Bronchial epithelial cell (primary cell): ENCODE measurements around the gene CTU1. TPM values are rescaled to one million over a fixed set of nuclear protein-coding genes. Genes with fewer than 3 reads are reported as not detected.
A peak's percentile ranks its signal among the peaks of the same experiment; 100 is the strongest.

Source experiments
- DNase-seq: peaks from one replicate; pipeline ENCODE4 v3.0.0-alpha.2; 2010; ENCODE audit warnings: low read depth
- FAIRE-seq: peaks from 2 replicates; lab custom pipeline; 2011; peaks lifted over from hg19 to GRCh38; lab: Jason Lieb, UNC
- H3K27me3 ChIP-seq: 2 replicates; pipeline ENCODE4 v1.5.1; 2011; ENCODE audit warnings: low read length; ENCODE audit not compliant: control insufficient read depth, insufficient read depth
- H3K36me3 ChIP-seq: 2 replicates; pipeline ENCODE4 v1.5.1; 2011; ENCODE audit warnings: low read length; ENCODE audit not compliant: control insufficient read depth, insufficient read depth
- H3K4me3 ChIP-seq: 2 replicates; pipeline ENCODE4 v1.5.1; 2011; ENCODE audit warnings: mild to moderate bottlenecking, low read depth, low read length, control low read depth
- CTCF ChIP-seq: IDR thresholded peaks from 2 replicates; pipeline ENCODE4 v1.5.1; 2011; ENCODE audit warnings: mild to moderate bottlenecking, moderate library complexity, low read length, control low read depth, inconsistent platforms; ENCODE audit not compliant: insufficient read depth, severe bottlenecking
- total RNA-seq: library from RNA; depleted of rRNA; stranded (reverse); fragments of >200 nt; gene quantifications from 2 replicates; pipeline ENCODE4 v1.2.1, GENCODE V29; 2014

The CTU1 gene
- total RNA-seq, 1 donor from 2014 or later: 7.6 TPM

- TF ChIP-seq CTCF: no peak
- no peak for DNase-seq
- Histone ChIP-seq H3K4me3 (no peak overlapping the region), H3K36me3 (no peaks in the 10 kb centered on the region), H3K27me3 (peaks cover 11% of the 10 kb centered on the region)
- peak; percentile 62 for FAIRE-seq
These were observed 16.0 kb downstream of the CTU1 start for GRCh38 chr19:51091895-51092873.

GRCh38 chr19:51091126-51091525 is 17.1 kb downstream of the CTU1 start:
- FAIRE-seq: peak; percentile 73
- H3K36me3 ChIP-seq: no peaks in the 10 kb centered on the region

GRCh38 chr19:51090471-51090870 is 17.7 kb downstream of the CTU1 start:
- FAIRE-seq (no peak), DNase-seq (no peak)
- no peak overlapping the region for H3K4me3 ChIP-seq
- H3K27me3 ChIP-seq: peaks cover 11% of the 10 kb centered on the region
- H3K36me3 ChIP-seq: no peaks in the 10 kb centered on the region
- no peak for TF ChIP-seq CTCF

More at GRCh38 chr19:51091126-51091525, 17.1 kb downstream of the CTU1 start:
- Histone ChIP-seq H3K4me3 (no peak overlapping the region), H3K27me3 (peaks cover 11% of the 10 kb centered on the region)
- no peak for DNase-seq
- no peak for TF ChIP-seq CTCF

GRCh38 chr19:51089786-51090185 is 18.4 kb downstream of the CTU1 start:
- no peak for DNase-seq
- no peak for TF ChIP-seq CTCF
- Histone ChIP-seq H3K4me3 (no peak overlapping the region), H3K36me3 (no peaks in the 10 kb centered on the region), H3K27me3 (peaks cover 11% of the 10 kb centered on the region)
- no peak for FAIRE-seq

GRCh38 chr19:51086153-51086850 is 21.9 kb downstream of the CTU1 start:
- DNase-seq (no peak), FAIRE-seq (no peak)
- no peak overlapping the region for H3K4me3 ChIP-seq
- no peaks in the 10 kb centered on the region for H3K36me3 ChIP-seq
- H3K27me3 ChIP-seq: peaks cover 11% of the 10 kb centered on the region
- TF ChIP-seq CTCF: no peak
